Smooth muscle cell (in vitro differentiated cells): ENCODE results near the gene HOOK2. TPM values are rescaled to one million over a fixed set of nuclear protein-coding genes. Genes with fewer than 3 reads are reported as not detected.

Experiments used
- DNase-seq: peaks from one replicate; lab custom pipeline; 2025; ENCODE audit not compliant: unreplicated experiment; lab: John Stamatoyannopoulos, UW
- H2AFZ ChIP-seq: fragments of 200-600 bp; sonication (generic); 2 replicates; pipeline ENCODE4 v1.6.0; 2016; ENCODE audit warnings: antibody characterized with exemption, low read depth, mild to moderate bottlenecking
- H3F3A ChIP-seq: fragments of 200-600 bp; sonication (generic); 2 replicates; pipeline ENCODE4 v1.6.0; 2017; ENCODE audit warnings: antibody characterized with exemption, low read depth
- H3K27ac ChIP-seq: fragments of 200-600 bp; sonication (generic); 2 replicates; pipeline ENCODE4 v1.5.1; 2016; ENCODE audit warnings: low read depth, mild to moderate bottlenecking
- H3K27me3 ChIP-seq: fragments of 200-600 bp; sonication (generic); 2 replicates; pipeline ENCODE4 v1.6.1; 2016; ENCODE audit warnings: low read depth, mild to moderate bottlenecking
- H3K36me3 ChIP-seq: fragments of 200-600 bp; sonication (generic); 2 replicates; pipeline ENCODE4 v1.5.1; 2016; ENCODE audit warnings: low read depth
- H3K4me1 ChIP-seq: fragments of 200-600 bp; sonication (generic); 2 replicates; pipeline ENCODE4 v1.5.1; 2016; ENCODE audit warnings: low read depth
- H3K4me2 ChIP-seq: fragments of 200-600 bp; sonication (generic); 2 replicates; pipeline ENCODE4 v1.6.0; 2016; ENCODE audit warnings: mild to moderate bottlenecking
- H3K4me3 ChIP-seq: fragments of 200-600 bp; sonication (generic); 2 replicates; pipeline ENCODE4 v1.5.1; 2016; ENCODE audit warnings: mild to moderate bottlenecking
- H3K79me2 ChIP-seq: fragments of 200-600 bp; sonication (generic); 2 replicates; pipeline ENCODE4 v1.6.0; 2016; ENCODE audit warnings: low read depth, mild to moderate bottlenecking
- H3K9ac ChIP-seq: fragments of 200-600 bp; sonication (generic); 2 replicates; pipeline ENCODE4 v1.6.0; 2016; ENCODE audit warnings: low read depth
- H3K9me3 ChIP-seq: fragments of 200-600 bp; sonication (generic); replicated peaks from 2 replicates; pipeline ENCODE4 v1.5.1; 2016; ENCODE audit warnings: low read depth
- H4K20me1 ChIP-seq: fragments of 200-600 bp; sonication (generic); 2 replicates; pipeline ENCODE4 v1.6.0; 2016; ENCODE audit warnings: low read depth
- CTCF ChIP-seq: fragments of 200-600 bp; sonication (generic); IDR thresholded peaks from 2 replicates; pipeline ENCODE4 v1.5.1; 2017; ENCODE audit warnings: borderline replicate concordance, mild to moderate bottlenecking, antibody characterized with exemption; ENCODE audit not compliant: insufficient read depth, poor library complexity, severe bottlenecking
- WGBS: methylation state at CpG from one replicate; pipeline ENCODE4 v1.1.7; 2016; ENCODE audit warnings: low lambda C conversion rate; 5-methylcytosine and 5-hydroxymethylcytosine counted together
- polyA plus RNA-seq: library from polyadenylated mRNA; unstranded; fragments of >200 nt; fragmentation: Nextera tagmentation; extraction: Ambion mirVana; gene quantifications from 2 replicates; pipeline ENCODE4 v1.2.1, GENCODE V29; 2016
- total RNA-seq: library from RNA; depleted of rRNA; stranded (reverse); fragments of >200 nt; gene quantifications from 2 replicates; pipeline ENCODE4 v1.2.3, GENCODE V29; 2014

Gene HOOK2
- total and polyA plus RNA-seq, 2 experiments from 2014 or later = 14.6 to 20.5 TPM

- no peak for TF ChIP-seq CTCF
- H3K4me2 ChIP-seq = peak overlapping the region; percentile 92
- H3K27me3 ChIP-seq = no peaks in the 10 kb centered on the region
- no peak overlapping the region for H2AFZ ChIP-seq
- peak overlapping the region; percentile 91 for H3K9ac ChIP-seq
- no peaks in the 10 kb centered on the region for H3K36me3 ChIP-seq
- peaks cover 47% of the 10 kb centered on the region for H3F3A ChIP-seq
- peak overlapping the region; percentile 96 for H3K27ac ChIP-seq
- peaks cover 31% of the 10 kb centered on the region for H3K4me1 ChIP-seq
- 5% methylated on average over 17 of the region's 19 CpGs for WGBS
- no peak overlapping the region for H3K4me3 ChIP-seq
- H3K9me3 ChIP-seq = no peaks in the 10 kb centered on the region
- H3K79me2 ChIP-seq = no peaks in the 10 kb centered on the region
- H4K20me1 ChIP-seq = no peaks in the 10 kb centered on the region
- no peak for DNase-seq
These were observed 8.6 kb upstream of the HOOK2 start for GRCh38 chr19:12783849-12784393.

GRCh38 chr19:12783291-12783848 is 8.0 kb upstream of the HOOK2 start:
- Histone ChIP-seq H3K27me3 (no peaks in the 10 kb centered on the region), H3K36me3 (no peaks in the 10 kb centered on the region), H3K9ac (peak overlapping the region; percentile 91), H3K4me3 (peak overlapping the region; percentile 56), H3K79me2 (no peaks in the 10 kb centered on the region), H3K4me1 (peaks cover 34% of the 10 kb centered on the region), H4K20me1 (no peaks in the 10 kb centered on the region), H3K9me3 (no peaks in the 10 kb centered on the region), H2AFZ (no peak overlapping the region), H3F3A (peaks cover 50% of the 10 kb centered on the region), H3K4me2 (peak overlapping the region; percentile 92), H3K27ac (peak overlapping the region; percentile 96)
- WGBS = 2% methylated on average over 15 of the region's 16 CpGs
- no peak for DNase-seq
- TF ChIP-seq CTCF = no peak

- TF ChIP-seq CTCF = no peak
- DNase-seq = peak; percentile 84
- H3K36me3 ChIP-seq = no peaks in the 10 kb centered on the region
- peak overlapping the region; percentile 96 for H3K27ac ChIP-seq
- H3K79me2 ChIP-seq = no peaks in the 10 kb centered on the region
- no peaks in the 10 kb centered on the region for H3K27me3 ChIP-seq
- no peaks in the 10 kb centered on the region for H4K20me1 ChIP-seq
- H3K4me3 ChIP-seq = peak overlapping the region; percentile 56
- H3K4me1 ChIP-seq = peaks cover 27% of the 10 kb centered on the region
- peaks cover 46% of the 10 kb centered on the region for H3F3A ChIP-seq
- no peak overlapping the region for H2AFZ ChIP-seq
- WGBS = under 1% methylated on average over 39 of the region's 88 CpGs
- peak overlapping the region; percentile 92 for H3K4me2 ChIP-seq
- peak overlapping the region; percentile 91 for H3K9ac ChIP-seq
- H3K9me3 ChIP-seq = no peaks in the 10 kb centered on the region
These were observed 7.3 kb upstream of the HOOK2 start for GRCh38 chr19:12782424-12783290.
